Measurements from ENCODE around the gene ACSM3. TPM values are rescaled to one million over a fixed set of nuclear protein-coding genes. Genes with fewer than 3 reads are reported as not detected.
"Not testable (repeated sequence)": the region's sequence is repeated elsewhere in the genome, so short reads cannot be mapped to it uniquely, and the experiment has no call there.

ACSM3 gene
- total and polyA plus RNA-seq, 7 donors: 0.13 to 6.5 (median 0.56) TPM

- no peaks in the 10 kb centered on the region for H3K36me3 ChIP-seq (ENCODE audit: insufficient read depth in 1 of 2, low read depth in 1 of 2)
- H3K4me1 ChIP-seq: no peaks in the 10 kb centered on the region
- no peaks in the 10 kb centered on the region for H3K27me3 ChIP-seq (ENCODE audit: insufficient read depth in 3 of 3, low read length in 2 of 3)
- no peak for DNase-seq
- H3K4me3 ChIP-seq: no peak overlapping the region
- no peak overlapping the region for H3K27ac ChIP-seq
- intact Hi-C loops (cut with DNase I): no loop called here
- no peaks in the 10 kb centered on the region for H3K9me3 ChIP-seq
- WGBS, 3 donors: 74 to 84% (median 82%) methylated on average over 1 of the region's 1 CpG
- no peak for ATAC-seq
- TF ChIP-seq CTCF (IDR thresholded peaks at IDR 0.05): no peak
Measured at GRCh38 chr16:20761175-20761574, 2.6 kb upstream of the ACSM3 start.

GRCh38 chr16:20762404-20763123, 1.2 kb upstream of the ACSM3 start:
- WGBS, 3 donors: 90 to 98% (median 96%) methylated on average over 3 of the region's 3 CpGs
- Histone ChIP-seq H3K27ac (no peak overlapping the region), H3K36me3 (ENCODE audit: insufficient read depth in 1 of 2, low read depth in 1 of 2) (no peaks in the 10 kb centered on the region), H3K4me3 (no peak overlapping the region), H3K4me1 (no peaks in the 10 kb centered on the region), H3K27me3 (ENCODE audit: insufficient read depth in 3 of 3, low read length in 2 of 3) (no peaks in the 10 kb centered on the region), H3K9me3 (no peaks in the 10 kb centered on the region)
- ATAC-seq (no peak), DNase-seq (no peak)
- intact Hi-C loops (cut with DNase I): no loop called here
- no peak for TF ChIP-seq CTCF (IDR thresholded peaks at IDR 0.05)

GRCh38 chr16:20764448-20764847, 634 bp downstream of the ACSM3 start:
- WGBS, 3 donors: 37 to 63% (median 49%) methylated on average over 1 of the region's 1 CpG
- H3K36me3 ChIP-seq (ENCODE audit: insufficient read depth in 1 of 2, low read depth in 1 of 2); H3K4me3 ChIP-seq; H3K27ac ChIP-seq; H3K4me1 ChIP-seq; H3K9me3 ChIP-seq; intact Hi-C loops (cut with DNase I); H3K27me3 ChIP-seq (ENCODE audit: insufficient read depth in 3 of 3, low read length in 2 of 3); ATAC-seq; DNase-seq: not testable (repeated sequence)

GRCh38 chr16:20765732-20766131, 1.9 kb downstream of the ACSM3 start:
- TF ChIP-seq CTCF (IDR thresholded peaks at IDR 0.05): no peak
- H3K4me3 ChIP-seq: no peak overlapping the region
- DNase-seq: no peak
- WGBS, 3 donors: 90 to 96% (median 95%) methylated on average over 2 of the region's 2 CpGs
- no peak overlapping the region for H3K27ac ChIP-seq
- H3K36me3 ChIP-seq (ENCODE audit: insufficient read depth in 1 of 2, low read depth in 1 of 2): no peaks in the 10 kb centered on the region
- no peaks in the 10 kb centered on the region for H3K9me3 ChIP-seq
- H3K4me1 ChIP-seq: no peaks in the 10 kb centered on the region
- intact Hi-C loops (cut with DNase I): no loop called here
- no peak for ATAC-seq
- H3K27me3 ChIP-seq (ENCODE audit: insufficient read depth in 3 of 3, low read length in 2 of 3): no peaks in the 10 kb centered on the region

- Histone ChIP-seq H3K4me1 (no peaks in the 10 kb centered on the region), H3K36me3 (ENCODE audit: insufficient read depth in 1 of 2, low read depth in 1 of 2) (no peaks in the 10 kb centered on the region), H3K27me3 (ENCODE audit: insufficient read depth in 3 of 3, low read length in 2 of 3) (no peaks in the 10 kb centered on the region), H3K9me3 (no peaks in the 10 kb centered on the region), H3K4me3 (no peak overlapping the region), H3K27ac (no peak overlapping the region)
- DNase-seq: no peak
- no peak for TF ChIP-seq CTCF (IDR thresholded peaks at IDR 0.05)
- no peak for ATAC-seq
- 85 to 91% (median 90%) methylated on average over 5 of the region's 5 CpGs for WGBS, 3 donors
- intact Hi-C loops (cut with DNase I): no loop called here
Measured at GRCh38 chr16:20766294-20766693, 2.5 kb downstream of the ACSM3 start.
